NCI-H446 (cell line): Measurements from ENCODE around the gene FBRSL1.
"Not testable (repeated sequence)": the region's sequence is repeated elsewhere in the genome, so short reads cannot be mapped to it uniquely, and the experiment has no call there.

Source experiments
- DNase-seq, 2 experiments: peaks; one replicate each; lab custom pipeline; 2025; lab: John Stamatoyannopoulos, UW

FBRSL1 gene

DNA sequence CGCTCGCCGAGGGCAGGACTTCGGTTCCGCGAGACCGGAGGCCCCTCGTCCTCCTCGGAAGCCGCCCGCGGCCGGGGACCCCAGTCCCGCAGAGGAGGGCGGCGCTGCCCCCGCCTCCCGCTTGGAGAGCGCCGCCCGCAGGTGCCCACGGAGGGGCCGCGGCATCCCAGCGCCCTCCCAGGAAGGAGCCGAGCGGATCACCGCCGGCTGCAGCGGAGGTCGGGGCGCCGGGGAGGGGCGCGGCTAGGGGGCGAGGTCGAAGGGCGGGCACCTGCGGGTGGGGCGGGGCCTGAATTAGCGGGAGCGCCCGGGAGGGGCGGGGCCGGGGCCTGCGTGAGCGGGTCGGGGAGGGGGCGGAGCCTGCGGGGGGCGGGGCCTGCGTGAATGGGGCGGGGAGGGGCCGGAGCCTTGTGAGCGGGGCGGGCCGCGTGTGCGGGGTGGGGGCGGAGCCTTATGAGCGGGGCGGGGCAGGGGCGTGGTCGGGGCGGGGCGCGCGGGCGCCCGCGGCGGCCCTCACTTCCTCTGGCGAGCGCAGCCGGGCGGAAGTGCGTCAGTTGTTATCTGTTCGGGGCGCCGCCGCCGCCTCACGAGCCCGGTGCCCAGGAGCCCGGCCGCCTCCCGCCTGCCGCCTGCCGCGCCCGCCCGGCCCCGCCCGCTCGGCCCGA is at the start of gene FBRSL1:
TSS of gene FBRSL1 (plus strand) at position 550 of the 665 bp plus-strand sequence.
- DNase-seq, result peak; percentile 38 to 85

DNA sequence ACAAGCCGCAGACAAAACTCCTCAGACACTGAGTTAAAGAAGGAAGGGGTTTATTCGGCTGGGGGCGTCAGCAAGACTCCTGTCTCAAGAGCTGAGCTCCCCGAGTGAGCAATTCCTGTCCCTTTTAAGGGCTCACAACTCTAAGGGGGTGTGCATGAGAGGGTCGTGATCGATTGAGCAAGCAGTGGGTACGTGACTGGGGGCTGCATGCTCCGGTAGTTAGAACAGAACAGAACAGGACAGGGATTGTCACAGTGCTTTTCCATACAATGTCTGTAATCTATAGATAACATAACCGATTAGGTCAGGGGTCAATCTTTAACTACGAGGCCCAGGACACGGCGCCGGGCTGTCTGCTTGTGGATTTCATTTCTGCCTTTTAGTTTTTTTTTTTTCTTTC is 49.5 kb upstream of the FBRSL1 start:
- not testable (repeated sequence) for DNase-seq

DNA sequence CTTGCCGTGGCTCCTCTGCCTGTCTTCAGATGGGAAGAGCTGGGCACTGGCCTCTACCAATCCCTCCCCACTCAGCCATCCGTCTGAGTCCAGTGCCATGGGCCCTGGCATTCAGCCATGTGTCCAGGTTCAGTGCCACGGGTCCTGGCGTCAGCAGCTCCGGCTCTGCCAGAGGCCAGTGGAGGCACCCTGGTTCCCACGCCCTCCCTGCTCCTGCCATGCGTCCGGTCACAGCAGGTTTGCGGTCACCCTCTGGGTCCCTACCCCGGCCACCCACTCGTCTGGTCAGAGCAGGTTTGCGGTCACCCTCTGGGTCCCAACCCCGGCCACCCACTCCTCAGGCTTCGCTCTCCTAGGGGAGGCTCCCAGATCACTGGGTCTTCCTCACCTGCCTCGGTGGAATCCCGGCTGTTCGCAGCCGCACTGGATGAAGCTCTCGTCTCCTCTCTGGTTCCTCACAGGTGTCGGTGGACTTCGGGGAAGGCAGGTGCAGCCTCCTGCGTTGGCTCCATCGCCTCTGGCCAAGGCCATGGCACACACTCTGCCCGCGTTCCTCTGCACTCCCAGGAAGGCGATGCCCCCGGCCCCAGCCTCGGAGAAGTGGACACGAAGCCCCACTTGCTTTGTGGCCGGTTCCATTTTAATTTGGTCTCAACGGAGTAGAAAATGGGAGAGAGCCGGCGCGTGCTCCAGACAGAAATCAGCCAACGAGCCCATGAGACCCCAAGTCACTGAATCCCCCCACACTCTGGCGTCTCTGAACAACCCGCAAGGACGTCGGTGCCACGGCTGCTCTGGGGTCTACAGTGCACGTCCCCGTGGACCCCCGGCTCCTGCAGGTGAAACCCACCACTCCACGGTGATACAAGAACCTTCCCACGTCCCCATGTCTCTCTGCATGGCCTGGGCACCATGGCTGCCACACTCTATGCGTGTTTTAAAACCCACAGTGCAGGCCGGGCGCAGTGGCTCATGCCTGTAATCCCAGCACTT is 47.8 kb upstream of the FBRSL1 start:
- DNase-seq, result no peak

DNA sequence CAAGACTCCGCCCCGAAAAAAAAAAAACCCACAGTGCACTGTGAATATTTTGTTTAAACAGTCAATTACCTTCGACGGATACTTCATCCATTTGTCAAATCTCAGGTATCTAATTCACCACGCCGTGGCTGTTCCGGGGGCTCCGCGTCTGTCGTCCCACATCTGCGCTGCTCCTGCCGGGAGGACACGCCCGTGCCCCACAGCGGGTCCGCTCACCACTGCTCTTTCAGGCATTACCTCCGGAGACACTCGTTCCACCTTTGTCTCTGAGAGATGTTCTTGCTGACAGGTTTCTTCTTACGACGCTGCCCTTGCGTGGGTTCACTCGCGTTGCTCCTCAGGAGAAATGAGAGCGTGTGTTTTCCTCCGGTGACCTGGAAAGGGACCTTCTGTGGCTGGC is 46.9 kb upstream of the FBRSL1 start:
- DNase-seq, result no peak

GRCh38 chr12:132444283-132444682 is 45.7 kb upstream of the FBRSL1 start:
- DNase-seq, result no peak

- DNase-seq, result no peak
Observed at GRCh38 chr12:132444957-132445883, 44.7 kb upstream of the FBRSL1 start.

DNA sequence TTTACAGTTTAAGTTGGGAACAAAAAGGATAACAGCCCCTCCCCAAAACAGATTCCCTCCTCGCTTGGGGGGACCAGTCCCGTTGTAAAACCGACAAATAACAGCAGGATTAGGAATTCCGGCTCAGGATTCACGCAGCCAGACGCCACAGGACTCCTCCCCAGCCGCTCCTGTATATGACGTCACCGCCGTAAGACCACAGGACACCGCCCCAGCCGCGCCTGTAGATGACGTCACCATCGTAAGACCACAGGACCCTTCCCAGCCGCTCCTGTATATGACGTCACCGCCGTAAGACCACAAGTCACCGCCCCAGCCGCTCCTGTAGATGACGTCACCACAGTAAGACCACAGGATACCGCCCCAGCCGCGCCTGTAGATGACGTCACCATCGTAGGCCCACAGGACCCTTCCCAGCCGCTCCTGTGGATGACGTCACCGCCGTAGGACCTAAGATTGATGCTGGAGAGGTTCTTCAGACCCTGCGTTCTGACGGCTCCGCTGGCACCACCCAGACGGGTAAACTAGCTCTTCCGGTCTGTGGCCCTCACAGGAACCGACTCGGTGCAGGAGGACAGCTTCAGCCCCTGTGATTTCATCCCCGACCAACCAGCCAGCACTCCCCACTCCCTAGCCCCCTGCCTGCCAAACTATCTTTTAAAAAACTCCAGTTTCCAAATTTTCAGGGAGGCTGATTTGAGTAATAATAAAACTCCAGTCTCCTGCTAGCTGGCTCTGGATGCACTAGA is 43.9 kb upstream of the FBRSL1 start:
- DNase-seq, result no peak

DNA sequence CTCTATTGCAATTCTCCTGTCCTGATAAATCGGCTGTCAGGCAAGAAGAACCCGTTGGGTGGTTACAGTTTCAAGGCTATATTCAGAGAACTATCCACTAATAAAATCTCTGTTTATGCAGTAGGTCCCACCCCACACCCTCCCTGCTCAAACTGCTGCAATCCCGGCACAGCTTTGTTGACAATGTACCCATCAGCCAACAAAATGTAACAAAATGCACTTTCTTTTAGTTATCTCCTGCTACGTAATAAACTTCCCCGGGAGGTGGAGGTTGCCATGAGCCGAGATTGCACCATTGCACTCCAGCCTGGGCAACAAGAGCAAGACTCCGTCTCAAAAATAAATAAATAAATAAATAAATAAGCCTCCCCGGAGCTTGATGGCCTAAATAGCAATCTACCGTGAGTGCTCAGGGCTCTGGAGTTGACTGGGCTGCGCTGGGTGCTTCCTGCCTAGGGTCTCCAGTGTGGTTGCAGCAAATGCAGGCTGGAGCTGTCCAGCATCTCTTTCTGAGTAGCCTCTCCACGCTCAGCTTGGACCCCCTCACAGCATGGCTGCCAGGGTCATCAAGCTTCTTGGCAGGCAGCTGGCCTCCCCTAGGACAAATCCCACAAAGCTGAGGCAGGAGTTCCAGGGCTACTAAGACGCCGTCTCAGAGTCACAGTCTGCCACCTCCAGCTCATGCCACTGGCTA is 43.2 kb upstream of the FBRSL1 start:
- DNase-seq, result no peak

- DNase-seq, result no peak
Observed at GRCh38 chr12:132447327-132447720, 42.6 kb upstream of the FBRSL1 start.

DNA sequence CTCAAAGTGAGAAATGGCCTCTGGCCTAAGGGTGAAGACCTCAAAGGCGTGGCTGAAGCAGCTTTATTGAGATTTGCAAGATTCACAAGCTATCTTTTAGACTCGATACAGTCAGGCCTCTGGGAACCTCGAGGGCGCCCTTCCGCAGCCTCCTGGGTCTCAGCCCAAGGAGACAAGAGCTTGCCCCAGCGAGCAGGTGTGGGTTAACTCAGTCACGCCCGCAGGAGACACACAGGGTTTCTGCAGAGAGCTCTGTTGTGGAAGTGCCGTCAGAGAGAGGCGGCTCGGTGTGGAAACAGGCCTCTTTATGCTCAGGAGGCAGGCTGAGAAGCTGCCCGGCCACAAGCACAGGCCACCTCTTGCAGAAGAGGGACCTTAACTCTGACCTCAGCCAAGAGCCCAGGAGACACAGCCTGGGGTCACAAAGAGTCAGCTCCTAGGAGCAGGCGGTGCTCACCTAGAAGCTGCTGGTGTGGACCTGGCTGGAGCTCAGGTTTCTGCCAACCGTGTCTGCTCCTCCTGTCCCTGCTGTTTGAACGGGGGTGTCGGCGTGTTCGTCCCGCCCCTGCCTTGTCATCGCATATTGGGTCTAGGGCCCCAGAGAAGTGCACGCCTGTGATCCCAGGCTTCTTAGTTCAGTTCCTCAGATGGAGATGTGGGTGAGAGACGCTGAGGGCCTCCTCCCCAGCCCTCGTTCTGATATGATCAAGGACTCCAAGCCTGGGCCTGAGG is 42.1 kb upstream of the FBRSL1 start:
- DNase-seq, result no peak

GRCh38 chr12:132448463-132448820 is 41.5 kb upstream of the FBRSL1 start:
- DNase-seq, result no peak

- no peak for DNase-seq
Observed at GRCh38 chr12:132449565-132450417, 40.2 kb upstream of the FBRSL1 start.

- DNase-seq, result peak in 1 of 2 experiments; percentile 55
Observed at GRCh38 chr12:132450418-132451171, 39.4 kb upstream of the FBRSL1 start.

DNA sequence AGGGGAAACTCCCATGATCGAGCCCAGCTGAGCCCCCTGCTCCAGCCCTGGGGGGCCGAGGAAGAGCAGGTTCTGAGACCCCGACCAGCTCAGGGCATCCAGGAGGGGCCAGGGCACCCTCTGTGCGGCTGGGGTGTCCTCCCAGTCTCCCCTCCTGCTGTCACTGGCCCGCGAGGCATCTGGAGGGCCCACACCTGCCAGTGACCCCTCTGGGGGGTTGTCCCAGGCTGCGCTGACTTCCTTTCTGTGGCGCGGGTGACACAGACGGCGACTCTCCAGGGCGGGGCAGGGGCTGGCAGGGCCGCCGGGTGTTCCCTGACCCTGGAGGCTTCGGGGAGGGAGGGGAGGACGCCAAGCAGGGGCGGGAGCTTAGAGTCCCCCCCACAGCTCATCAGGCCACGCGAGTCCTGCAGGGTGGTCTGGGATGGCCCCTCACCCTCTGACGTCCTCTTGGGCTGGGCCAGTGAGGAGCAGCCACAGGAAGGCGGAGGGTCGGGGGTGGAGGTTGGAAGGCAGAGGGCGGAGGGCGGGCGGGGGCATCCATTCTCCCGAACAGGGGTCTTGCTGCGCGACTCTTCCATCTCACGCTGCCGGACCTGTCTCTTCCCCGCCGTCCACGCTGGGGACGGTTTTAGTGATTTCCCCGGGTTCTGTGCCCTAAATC is 38.6 kb upstream of the FBRSL1 start:
- no peak for DNase-seq

DNA sequence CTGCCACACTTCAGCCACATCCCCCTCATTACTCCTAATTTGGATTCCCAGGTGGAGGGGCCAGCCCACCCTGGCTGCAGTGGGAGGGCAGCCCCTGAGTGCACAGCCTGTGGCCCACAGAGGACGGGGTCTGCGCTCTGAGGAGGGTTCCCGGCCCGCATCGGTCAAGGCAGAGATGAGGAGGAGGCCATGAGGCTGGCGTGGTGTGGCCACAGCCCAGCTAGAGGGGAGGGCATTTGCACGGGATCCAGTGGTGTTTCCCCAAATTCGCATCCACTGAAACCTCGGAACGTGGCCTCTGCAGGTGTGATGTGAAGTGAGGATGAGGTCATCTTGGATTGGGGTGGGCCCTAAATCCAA is 38.1 kb upstream of the FBRSL1 start:
- DNase-seq, result no peak

- no peak for DNase-seq
Observed at GRCh38 chr12:132452596-132453350, 37.2 kb upstream of the FBRSL1 start.
